Measurements from ENCODE around the gene NR5A2.
A peak's percentile ranks its signal among the peaks of the same experiment; 100 is the strongest.

- TF ChIP-seq EZH2 (IDR thresholded peaks at IDR 0.05; ENCODE audit: borderline replicate concordance, low read length) = peak; percentile 82
- TF ChIP-seq CTCF (conservative IDR thresholded peaks at IDR 0.05 in 1 of 2, IDR thresholded peaks at IDR 0.05 in 1 of 2; ENCODE audit: extremely low read depth in 1 of 2, insufficient read depth in 1 of 2, low read depth in 1 of 2, low read length in 2 of 2) = no peak
These were observed 13.1 kb downstream of the NR5A2 start for GRCh38 chr1:200040481-200041138.

Data from mammary epithelial cell (primary cell).